ENCODE data around the gene KRTAP20-3. TPM values are rescaled to one million over a fixed set of nuclear protein-coding genes. Genes with fewer than 3 reads are reported as not detected.

KRTAP20-3 gene
- not detected for polyA plus RNA-seq

DNA sequence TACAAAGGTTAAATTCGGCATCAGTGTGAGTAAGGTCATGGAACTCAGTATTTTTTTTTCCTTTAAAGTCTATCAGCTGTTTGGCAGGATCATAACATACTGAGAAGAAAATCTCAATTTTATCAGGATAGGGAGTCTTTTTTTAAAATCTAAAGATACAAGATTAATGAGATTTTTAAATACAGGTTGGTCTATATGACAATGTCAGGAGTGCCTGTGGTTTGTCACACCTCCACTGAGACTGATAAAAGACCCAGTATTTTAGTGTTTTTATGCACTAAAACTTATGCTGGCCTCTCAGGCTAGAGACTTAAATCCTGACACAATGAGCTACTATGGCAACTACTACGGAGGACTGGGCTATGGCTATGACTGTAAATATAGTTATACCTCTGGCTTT lies at the start of gene KRTAP20-3:
Gene KRTAP20-3 (plus strand): TSS at position 301 of the 400 bp plus-strand sequence.
- H3K27ac Mint-ChIP-seq: no peak within 1 kb of the TSS
- H3K27me3 Mint-ChIP-seq: no peaks in the 10 kb centered on the region
- peaks cover 2% of the 10 kb centered on the region for H3K36me3 Mint-ChIP-seq
- H3K4me1 Mint-ChIP-seq: no peaks in the 10 kb centered on the region
- no peak within 1 kb of the TSS for H3K4me3 Mint-ChIP-seq
- H3K9me3 Mint-ChIP-seq: peaks cover 3 to 7% (median 5%) of the 10 kb centered on the region in 3 donors

DNA sequence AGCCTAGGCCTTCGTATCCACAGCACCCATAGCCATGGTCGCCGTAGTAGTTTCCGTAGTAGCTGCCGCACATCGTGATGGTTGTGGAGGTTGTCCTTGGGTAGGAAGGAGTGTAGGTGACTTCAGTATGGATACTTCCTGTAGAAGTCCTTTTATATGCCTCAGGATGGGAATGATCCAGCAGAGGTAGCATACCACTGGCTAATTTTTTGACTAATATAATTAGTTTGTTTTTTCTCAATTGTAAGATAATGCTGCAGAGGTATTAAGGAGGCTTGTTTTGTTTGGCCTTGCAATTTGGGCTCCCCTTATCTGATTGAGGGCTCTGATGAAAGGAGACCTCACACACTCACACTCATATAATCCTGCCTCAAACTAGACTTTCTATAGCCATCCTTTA lies 43.9 kb upstream of the KRTAP20-3 start, which contains the start of gene KRTAP6-2:
Gene KRTAP6-2 (minus strand): TSS at position 101 of the 400 bp plus-strand sequence. CDS start 28 bp downstream, at position 73.
- H3K36me3 Mint-ChIP-seq: no peaks in the 10 kb centered on the region
- H3K27me3 Mint-ChIP-seq: no peaks in the 10 kb centered on the region
- H3K4me1 Mint-ChIP-seq: peaks cover 0 to 2% (median 0%) of the 10 kb centered on the region in 3 donors
- H3K9me3 Mint-ChIP-seq: peaks cover 5 to 22% (median 6%) of the 10 kb centered on the region in 3 donors
- no peak within 1 kb of the TSS for H3K4me3 Mint-ChIP-seq
- H3K27ac Mint-ChIP-seq: no peak within 1 kb of the TSS

DNA sequence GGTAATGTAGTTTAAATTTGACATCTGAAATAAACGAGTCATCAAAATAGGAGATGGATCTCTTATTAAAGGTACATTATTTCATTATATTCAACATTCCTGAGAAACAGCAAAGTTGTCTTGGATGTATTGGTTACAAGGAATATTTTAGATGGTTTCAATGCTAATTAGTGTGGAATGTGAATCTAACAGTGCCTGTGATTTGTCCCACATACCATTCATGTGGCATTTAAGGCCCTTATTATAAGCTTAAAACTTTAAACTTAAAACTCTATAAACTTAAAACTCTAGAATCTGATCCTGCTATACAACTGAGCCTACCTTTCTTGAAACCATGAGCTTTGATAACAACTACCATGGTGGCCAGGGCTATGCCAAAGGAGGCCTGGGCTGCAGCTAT lies 41.9 kb upstream of the KRTAP20-3 start, which contains the start of gene KRTAP22-1:
Gene KRTAP22-1 (plus strand): TSS at position 301 of the 400 bp plus-strand sequence.
- H3K27me3 Mint-ChIP-seq: no peaks in the 10 kb centered on the region
- no peaks in the 10 kb centered on the region for H3K36me3 Mint-ChIP-seq
- peaks cover 2 to 17% (median 5%) of the 10 kb centered on the region in 3 donors for H3K9me3 Mint-ChIP-seq
- H3K4me3 Mint-ChIP-seq: no peak within 1 kb of the TSS
- H3K4me1 Mint-ChIP-seq: peaks cover 0 to 2% (median 0%) of the 10 kb centered on the region in 3 donors
- H3K27ac Mint-ChIP-seq: no peak within 1 kb of the TSS

DNA sequence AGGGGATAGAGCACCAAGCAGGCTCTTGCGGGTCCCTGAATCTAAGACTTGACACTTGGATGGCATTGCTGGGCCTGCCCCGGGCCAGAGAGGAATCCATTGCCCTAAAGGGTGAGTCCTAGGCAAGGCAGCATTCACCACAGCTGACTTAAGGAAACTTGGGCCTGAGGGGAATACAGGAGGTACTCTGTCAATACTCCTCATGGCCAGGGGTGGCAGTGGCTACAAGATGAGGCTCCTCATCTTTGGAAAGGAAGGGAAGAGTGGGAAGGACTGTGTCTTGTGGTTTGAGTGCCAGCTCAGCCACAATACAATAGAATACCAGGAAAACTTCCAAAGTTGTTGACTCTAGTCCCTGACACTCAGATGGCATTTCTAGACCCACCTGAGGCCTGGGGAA lies 36.7 kb upstream of the KRTAP20-3 start:
- H3K27me3 Mint-ChIP-seq: no peaks in the 10 kb centered on the region
- no peaks in the 10 kb centered on the region for H3K36me3 Mint-ChIP-seq
- H3K27ac Mint-ChIP-seq: no peak overlapping the region
- no peak overlapping the region for H3K4me3 Mint-ChIP-seq
- H3K9me3 Mint-ChIP-seq: peaks cover 4 to 18% (median 16%) of the 10 kb centered on the region in 3 donors
- H3K4me1 Mint-ChIP-seq: no peaks in the 10 kb centered on the region

DNA sequence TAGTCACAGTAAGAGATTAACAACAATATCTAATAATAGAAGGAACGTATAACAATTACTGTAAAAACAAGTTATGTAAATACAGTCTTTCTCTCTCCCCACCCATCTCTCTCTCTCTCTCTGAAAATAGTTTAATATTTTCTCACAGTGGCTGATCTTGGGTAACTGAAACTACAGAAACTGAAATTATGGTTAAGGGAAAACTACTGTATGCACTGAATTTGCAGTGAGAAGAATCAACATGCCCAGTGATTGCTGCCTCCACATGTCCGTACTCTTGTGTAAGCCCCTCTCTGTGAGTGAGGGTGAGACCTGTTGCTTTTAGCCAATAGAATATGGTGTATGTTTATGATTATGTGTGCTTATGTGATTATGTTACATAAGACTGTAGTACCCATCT lies 30.5 kb upstream of the KRTAP20-3 start:
- no peaks in the 10 kb centered on the region for H3K27me3 Mint-ChIP-seq
- H3K36me3 Mint-ChIP-seq: no peaks in the 10 kb centered on the region
- no peak overlapping the region for H3K4me3 Mint-ChIP-seq
- peaks cover 1 to 15% (median 9%) of the 10 kb centered on the region in 3 donors for H3K9me3 Mint-ChIP-seq
- no peaks in the 10 kb centered on the region for H3K4me1 Mint-ChIP-seq
- no peak overlapping the region for H3K27ac Mint-ChIP-seq

DNA sequence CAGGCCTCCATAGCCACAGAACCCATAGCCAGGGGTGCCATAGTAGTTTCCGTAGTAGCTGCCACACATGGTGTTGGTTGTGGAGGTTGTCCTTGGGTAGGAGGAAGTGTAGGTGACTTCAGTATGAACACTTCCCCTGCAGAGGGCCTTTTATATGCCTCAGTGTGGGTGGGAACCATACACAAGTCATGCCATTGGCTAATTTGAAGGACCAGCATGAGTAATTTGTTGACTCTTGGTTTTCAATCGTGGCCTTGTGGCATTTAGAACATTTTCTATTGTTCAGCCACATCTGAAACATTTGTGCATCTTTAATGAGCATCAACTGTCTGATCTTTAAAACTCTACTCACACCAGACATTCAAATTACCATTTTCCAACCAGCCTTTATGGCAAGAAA lies 28.8 kb upstream of the KRTAP20-3 start, which contains the start of gene KRTAP6-1:
Gene KRTAP6-1 (minus strand): TSS at position 95 of the 400 bp plus-strand sequence. CDS start 26 bp downstream, at position 69.
- Mint-ChIP-seq H3K4me1 (no peaks in the 10 kb centered on the region), H3K27ac (no peak within 1 kb of the TSS), H3K9me3 (peaks cover 1 to 12% (median 11%) of the 10 kb centered on the region in 3 donors), H3K36me3 (no peaks in the 10 kb centered on the region), H3K27me3 (no peaks in the 10 kb centered on the region), H3K4me3 (no peak within 1 kb of the TSS)

DNA sequence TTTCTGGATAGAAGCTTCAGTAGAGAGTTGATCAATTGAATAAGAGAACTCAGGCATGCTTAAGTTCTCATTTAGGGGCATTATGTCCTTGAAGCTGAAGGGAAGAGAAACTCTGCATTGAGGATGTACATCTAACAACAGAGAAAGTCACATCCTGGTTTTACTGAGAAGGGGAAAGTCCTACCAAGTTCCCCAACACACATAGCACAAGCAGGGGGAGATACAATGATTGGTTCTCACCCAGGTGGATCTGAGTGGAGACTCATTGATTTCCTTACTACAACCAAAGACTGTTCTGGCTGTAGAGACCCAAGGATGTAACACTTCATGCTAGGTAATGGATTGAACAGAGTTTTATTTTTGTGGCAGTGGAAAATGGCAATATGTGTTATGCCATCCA lies 27.5 kb upstream of the KRTAP20-3 start:
- Mint-ChIP-seq H3K4me1 (no peaks in the 10 kb centered on the region), H3K27me3 (no peaks in the 10 kb centered on the region), H3K27ac (no peak overlapping the region), H3K9me3 (peaks cover 1 to 10% (median 8%) of the 10 kb centered on the region in 3 donors), H3K4me3 (no peak overlapping the region), H3K36me3 (no peaks in the 10 kb centered on the region)

DNA sequence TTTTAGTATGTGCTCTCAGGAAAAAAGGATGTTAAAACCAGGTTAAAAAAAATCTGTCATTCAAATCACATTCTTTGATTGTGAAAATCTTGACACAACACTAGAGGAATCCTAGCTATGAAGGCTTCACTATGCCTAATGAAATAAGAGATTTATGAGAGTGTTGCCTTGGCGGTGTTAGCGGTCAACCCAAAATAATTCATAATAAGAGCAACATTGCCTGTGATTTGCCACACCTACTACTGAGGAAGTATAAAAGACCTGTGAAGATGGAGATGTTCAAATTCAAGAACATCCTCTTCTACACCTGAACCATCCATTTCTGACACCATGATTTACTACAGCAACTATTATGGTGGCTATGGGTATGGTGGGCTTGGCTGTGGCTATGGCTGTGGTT lies 26.5 kb upstream of the KRTAP20-3 start, which contains the start of gene KRTAP20-1:
Gene KRTAP20-1 (plus strand): TSS at position 301 of the 400 bp plus-strand sequence. CDS start 30 bp downstream, at position 331.
- Mint-ChIP-seq H3K27ac (no peak within 1 kb of the TSS), H3K9me3 (peaks cover 0 to 3% (median 3%) of the 10 kb centered on the region in 3 donors), H3K27me3 (no peaks in the 10 kb centered on the region), H3K4me3 (no peak within 1 kb of the TSS), H3K4me1 (no peaks in the 10 kb centered on the region), H3K36me3 (no peaks in the 10 kb centered on the region)

DNA sequence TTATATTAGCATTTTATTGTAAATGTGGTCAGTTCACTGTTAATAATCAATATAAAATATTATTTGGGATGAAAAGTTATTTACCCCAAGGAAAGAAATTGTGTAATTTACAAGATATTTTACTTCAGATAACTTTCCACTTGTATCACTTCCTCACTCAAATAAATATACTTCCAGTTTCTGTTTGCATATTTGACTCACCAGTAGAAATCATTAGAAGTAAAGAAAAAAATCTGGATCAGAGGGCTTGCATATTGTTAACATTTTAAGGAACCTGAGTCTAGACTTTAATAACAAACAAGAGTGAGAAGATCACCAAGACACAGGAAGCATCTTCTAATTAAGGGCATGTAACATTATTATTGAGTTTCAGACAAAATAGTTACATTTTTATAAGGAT lies 22.6 kb upstream of the KRTAP20-3 start:
- Mint-ChIP-seq H3K27ac (peak overlapping the region in 1 of 3 donors; percentile 17), H3K9me3 (peaks cover 1 to 6% (median 2%) of the 10 kb centered on the region in 3 donors), H3K4me1 (peaks cover 0 to 2% (median 0%) of the 10 kb centered on the region in 3 donors)

DNA sequence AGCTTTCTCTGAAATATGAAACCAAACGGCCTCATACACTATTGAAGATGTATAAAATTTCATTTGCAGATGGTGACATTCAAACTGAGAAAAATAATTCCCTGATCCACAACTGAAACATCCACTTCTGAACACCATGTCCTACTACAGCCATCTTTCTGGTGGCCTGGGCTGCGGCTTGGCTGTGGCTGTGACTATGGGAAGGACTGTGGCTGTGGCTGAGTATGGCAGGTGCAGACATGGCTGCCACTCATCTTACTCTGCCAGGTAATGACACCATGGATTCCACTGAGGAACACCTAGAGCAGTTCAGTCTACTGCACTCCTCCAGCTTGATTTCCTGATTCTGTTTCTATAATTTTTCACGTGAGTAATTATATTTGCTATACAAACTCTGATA lies 22.1 kb upstream of the KRTAP20-3 start, which contains the start of gene KRTAP20-4:
Gene KRTAP20-4 (plus strand): TSS at position 106 of the 400 bp plus-strand sequence.
- H3K27ac Mint-ChIP-seq: peak within 1 kb of the TSS in 1 of 3 donors; percentile 17
- no peak within 1 kb of the TSS for H3K4me3 Mint-ChIP-seq
- H3K27me3 Mint-ChIP-seq: no peaks in the 10 kb centered on the region
- peaks cover 0 to 2% (median 0%) of the 10 kb centered on the region in 3 donors for H3K4me1 Mint-ChIP-seq
- H3K36me3 Mint-ChIP-seq: no peaks in the 10 kb centered on the region
- H3K9me3 Mint-ChIP-seq: peaks cover 0 to 6% (median 2%) of the 10 kb centered on the region in 3 donors

More for the DNA sequence above, 22.6 kb upstream of the KRTAP20-3 start:
- no peaks in the 10 kb centered on the region for H3K36me3 Mint-ChIP-seq
- no peak overlapping the region for H3K4me3 Mint-ChIP-seq
- H3K27me3 Mint-ChIP-seq: no peaks in the 10 kb centered on the region

DNA sequence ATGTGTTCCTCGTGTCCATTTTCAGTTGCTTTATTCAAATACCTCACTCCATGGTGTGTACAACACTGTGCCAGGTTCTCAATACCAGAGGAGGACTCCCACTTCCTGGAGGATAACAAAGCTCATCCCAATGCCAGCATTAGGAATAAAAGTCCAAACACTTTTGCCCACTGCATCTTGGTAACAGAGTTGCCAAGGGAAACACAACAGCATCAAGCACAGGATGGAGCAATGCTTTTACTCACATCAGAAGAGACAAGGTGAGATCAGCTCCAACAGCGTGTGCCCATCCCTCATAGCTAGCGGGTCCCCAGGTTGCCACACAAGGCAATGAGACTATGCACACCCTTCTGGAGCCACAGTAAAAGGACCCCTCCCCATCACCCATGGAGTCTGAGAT lies 19.3 kb upstream of the KRTAP20-3 start:
- Mint-ChIP-seq H3K4me3 (no peak overlapping the region), H3K36me3 (no peaks in the 10 kb centered on the region), H3K27me3 (no peaks in the 10 kb centered on the region), H3K9me3 (peaks cover 0 to 9% (median 8%) of the 10 kb centered on the region in 3 donors), H3K27ac (no peak overlapping the region), H3K4me1 (peaks cover 0 to 2% (median 0%) of the 10 kb centered on the region in 3 donors)

DNA sequence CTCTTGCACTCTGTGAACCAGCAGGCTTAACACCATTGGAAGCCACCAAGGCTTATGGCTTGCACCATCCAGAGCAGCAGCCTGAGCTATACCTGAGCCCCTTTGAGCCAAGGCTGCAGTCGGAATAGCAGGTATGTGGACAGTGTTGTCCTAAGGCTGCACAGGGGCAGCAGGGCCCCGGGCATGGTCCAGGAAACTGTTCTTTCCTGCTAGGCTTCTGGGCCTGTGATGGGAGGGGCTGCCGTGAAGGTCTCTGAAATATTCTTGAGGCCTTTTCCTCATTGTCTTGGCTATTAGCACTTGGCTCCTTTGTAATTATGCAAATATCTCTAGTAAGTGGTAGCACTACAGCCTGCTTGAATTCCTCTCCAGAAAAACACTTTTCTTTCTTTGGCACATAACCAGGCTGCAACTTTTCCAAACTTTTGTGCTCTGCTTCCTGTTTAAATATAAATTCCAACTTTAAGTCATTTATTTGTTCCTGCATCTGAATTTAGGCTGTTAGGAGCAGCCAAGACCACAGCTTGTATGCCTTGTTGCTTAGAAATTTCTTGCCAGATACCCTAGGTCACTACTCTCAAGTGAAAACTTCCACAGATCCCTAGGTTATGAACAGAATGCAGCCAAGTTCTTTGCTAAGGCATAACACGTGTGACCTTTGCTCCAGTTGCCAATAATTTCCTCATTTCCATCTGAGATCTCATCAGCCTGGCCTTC lies 17.1 kb upstream of the KRTAP20-3 start:
- Mint-ChIP-seq H3K9me3 (peaks cover 0 to 8% (median 7%) of the 10 kb centered on the region in 3 donors), H3K36me3 (no peaks in the 10 kb centered on the region), H3K27ac (no peak overlapping the region), H3K4me3 (no peak overlapping the region), H3K27me3 (no peaks in the 10 kb centered on the region), H3K4me1 (peaks cover 0 to 2% (median 0%) of the 10 kb centered on the region in 3 donors)

DNA sequence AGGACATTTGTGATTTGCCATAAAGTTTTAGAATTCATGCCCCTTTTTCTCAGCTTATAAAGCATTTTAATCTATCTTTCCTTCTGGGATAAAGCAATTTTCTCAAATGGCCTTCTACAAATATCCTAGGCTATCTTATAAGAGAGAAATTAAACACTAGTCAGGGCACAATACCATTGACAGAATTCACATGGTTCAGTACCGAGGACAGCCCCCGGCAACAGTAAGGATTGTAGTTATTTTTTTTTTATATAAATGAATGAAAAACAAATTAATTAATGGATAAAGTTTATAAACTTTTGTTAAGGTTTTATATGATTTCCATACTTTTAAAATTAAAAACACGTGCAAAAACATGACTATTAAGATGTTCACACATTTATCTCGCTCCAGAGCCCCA lies 14.6 kb upstream of the KRTAP20-3 start:
- no peaks in the 10 kb centered on the region for H3K27me3 Mint-ChIP-seq
- no peak overlapping the region for H3K4me3 Mint-ChIP-seq
- peaks cover 0 to 2% (median 0%) of the 10 kb centered on the region in 3 donors for H3K4me1 Mint-ChIP-seq
- no peaks in the 10 kb centered on the region for H3K36me3 Mint-ChIP-seq
- H3K9me3 Mint-ChIP-seq: peaks cover 5 to 8% (median 7%) of the 10 kb centered on the region in 3 donors
- H3K27ac Mint-ChIP-seq: no peak overlapping the region

DNA sequence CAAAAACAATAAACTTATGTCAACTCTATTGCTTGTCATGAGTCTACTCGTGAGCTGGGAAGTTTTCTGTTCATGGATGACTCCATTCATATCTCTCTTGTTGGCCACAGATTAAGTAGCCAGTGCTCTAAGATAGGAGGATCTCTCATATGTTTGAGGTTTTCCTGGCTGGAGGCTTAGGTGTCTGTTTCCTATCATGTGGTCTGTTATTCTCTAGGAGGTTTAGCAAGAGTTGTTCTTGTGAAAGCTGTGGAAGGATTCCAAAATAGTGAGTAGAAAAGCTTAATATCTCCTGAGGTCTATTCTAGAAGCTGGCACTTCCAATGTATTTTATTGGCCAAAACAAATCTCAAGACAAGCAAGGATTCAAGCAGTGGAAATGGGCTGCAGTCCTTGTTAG lies 13.5 kb upstream of the KRTAP20-3 start:
- H3K27me3 Mint-ChIP-seq: no peaks in the 10 kb centered on the region
- no peak overlapping the region for H3K27ac Mint-ChIP-seq
- no peak overlapping the region for H3K4me3 Mint-ChIP-seq
- H3K4me1 Mint-ChIP-seq: peaks cover 0 to 2% (median 0%) of the 10 kb centered on the region in 3 donors
- peaks cover 5 to 8% (median 6%) of the 10 kb centered on the region in 3 donors for H3K9me3 Mint-ChIP-seq
- no peaks in the 10 kb centered on the region for H3K36me3 Mint-ChIP-seq

DNA sequence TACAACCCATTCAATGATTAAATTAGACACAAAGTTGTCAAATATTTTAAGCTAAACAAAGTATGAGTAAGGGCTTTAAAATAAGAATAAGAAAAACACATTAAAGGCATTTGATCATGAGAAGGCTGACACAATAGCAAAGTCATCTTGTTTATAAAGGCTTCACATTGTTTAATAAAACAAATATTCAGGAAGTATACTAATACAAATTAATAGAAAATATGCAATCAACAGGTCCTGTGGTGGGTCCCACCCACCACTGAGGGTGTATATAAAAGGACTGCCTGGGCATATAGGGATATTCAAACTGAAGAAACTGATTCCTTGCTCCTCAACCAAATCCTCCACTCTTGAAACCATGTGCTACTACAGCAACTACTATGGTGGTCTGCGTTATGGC lies 7.8 kb upstream of the KRTAP20-3 start, which contains the start of gene KRTAP20-2:
Gene KRTAP20-2 (plus strand): TSS at position 301 of the 400 bp plus-strand sequence. CDS start 58 bp downstream, at position 359.
- H3K4me1 Mint-ChIP-seq: no peaks in the 10 kb centered on the region
- no peak within 1 kb of the TSS for H3K4me3 Mint-ChIP-seq
- H3K27me3 Mint-ChIP-seq: no peaks in the 10 kb centered on the region

More for the DNA sequence above, 7.8 kb upstream of the KRTAP20-3 start, which contains the start of gene KRTAP20-2:
- Mint-ChIP-seq H3K36me3 (peaks cover 2% of the 10 kb centered on the region), H3K9me3 (peaks cover 3 to 5% (median 3%) of the 10 kb centered on the region in 3 donors), H3K27ac (no peak within 1 kb of the TSS)

All from IgD-negative memory B cell (primary cell).